ENCODE measurements around the gene RAI14.

Gene RAI14

DNA sequence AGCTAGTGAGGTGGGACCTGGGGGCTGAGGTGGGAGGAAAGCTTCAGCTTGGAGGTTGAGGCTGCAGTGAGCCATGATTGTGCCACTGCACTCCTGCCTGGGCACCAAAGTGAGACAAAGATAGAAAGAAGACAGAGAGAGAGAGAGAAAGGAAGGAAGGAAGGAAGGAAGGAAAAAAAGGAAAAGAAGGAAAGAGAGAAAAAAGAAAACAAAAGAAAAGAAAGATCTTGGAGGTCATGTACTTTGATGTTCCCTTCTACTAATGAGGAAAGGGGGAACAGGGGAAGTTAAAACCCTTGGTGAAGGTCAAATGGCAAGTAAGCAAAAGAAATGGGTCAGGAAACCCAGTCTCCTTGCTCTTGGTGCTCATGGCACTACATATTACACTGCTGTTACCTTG lies 2.4 kb upstream of the RAI14 start:
- H3K27me3 ChIP-seq (ENCODE audit: insufficient read depth, low read length) = no peaks in the 10 kb centered on the region
- no peaks in the 10 kb centered on the region for H3K36me3 ChIP-seq (ENCODE audit: insufficient read depth, low read length)
- H3K9me3 ChIP-seq (ENCODE audit: low read length) = no peaks in the 10 kb centered on the region

DNA sequence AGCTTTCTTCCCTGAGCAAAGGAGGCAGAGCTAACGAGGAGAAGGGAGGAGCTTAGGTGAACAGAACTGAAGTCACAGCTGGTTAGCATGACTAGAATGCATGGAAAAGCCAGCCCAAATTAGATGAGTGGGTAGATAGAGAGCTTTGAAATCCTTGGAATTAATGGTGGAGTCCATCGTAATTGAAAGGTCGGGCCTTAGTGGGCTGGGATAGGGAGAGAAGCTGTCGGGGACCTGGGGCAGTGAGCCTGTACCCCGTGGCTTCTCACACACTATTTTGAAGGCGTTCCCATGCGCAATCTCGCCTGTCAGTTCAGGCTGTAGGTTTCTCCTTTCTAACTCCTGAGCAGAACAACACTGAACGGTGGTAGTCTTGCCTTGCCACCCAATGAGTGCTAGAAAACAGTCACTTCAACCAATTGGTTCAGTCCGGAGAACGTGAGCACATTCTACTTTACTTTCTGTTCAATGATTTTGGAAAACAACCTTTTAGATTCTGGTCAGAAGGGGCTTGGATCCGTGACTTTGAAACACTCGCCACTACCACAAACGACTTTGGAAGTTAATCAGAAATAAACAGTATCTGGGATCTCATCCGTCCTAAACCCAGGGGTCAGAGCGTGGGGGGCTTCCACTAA lies 655 bp upstream of the RAI14 start:
- peak overlapping the region; percentile 81 for H2AFZ ChIP-seq (ENCODE audit: low read depth, low read length)
- peak overlapping the region; percentile 73 for H3K4me3 ChIP-seq (ENCODE audit: low read length)
- H3K9me3 ChIP-seq (ENCODE audit: low read length) = no peaks in the 10 kb centered on the region
- H3K27me3 ChIP-seq (ENCODE audit: insufficient read depth, low read length) = no peaks in the 10 kb centered on the region
- H3K36me3 ChIP-seq (ENCODE audit: insufficient read depth, low read length) = no peaks in the 10 kb centered on the region
- peaks cover 12% of the 10 kb centered on the region for H3K4me1 ChIP-seq (ENCODE audit: insufficient read depth, low read length)

More for the DNA sequence above, 2.4 kb upstream of the RAI14 start:
- Histone ChIP-seq H2AFZ (ENCODE audit: low read depth, low read length) (no peak overlapping the region), H3K4me3 (ENCODE audit: low read length) (no peak overlapping the region), H3K4me1 (ENCODE audit: insufficient read depth, low read length) (peaks cover 12% of the 10 kb centered on the region)

DNA sequence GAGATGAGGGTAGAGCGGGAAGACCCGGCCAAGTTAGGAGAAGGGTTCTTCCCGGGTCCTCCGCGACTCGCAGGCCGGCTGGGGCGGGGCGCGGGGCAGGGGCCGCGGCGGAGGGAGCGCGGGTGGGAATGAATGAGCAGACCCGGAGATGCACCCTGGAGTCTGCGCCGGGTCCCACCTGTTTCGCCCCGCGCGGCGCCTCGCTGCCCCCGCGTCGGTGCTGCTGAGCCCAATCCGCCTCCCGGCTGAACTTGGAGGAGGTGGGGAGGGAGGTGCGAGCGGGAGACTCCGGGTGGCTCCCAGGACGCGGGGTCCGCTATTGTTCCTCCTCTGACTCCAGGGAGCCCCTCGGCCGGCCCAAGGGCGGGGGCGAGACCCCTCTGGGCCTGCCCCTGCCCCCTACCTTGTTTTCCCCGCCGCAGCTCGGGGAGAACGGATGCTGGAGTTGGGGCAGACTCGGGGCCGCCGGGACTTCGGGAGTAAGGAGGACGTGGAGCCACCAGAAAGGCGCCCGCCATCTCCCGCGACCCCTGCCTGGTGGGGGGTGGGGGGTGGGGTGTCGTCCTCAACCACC lies 659 bp downstream of the RAI14 start:
- peaks cover 4% of the 10 kb centered on the region for H3K36me3 ChIP-seq (ENCODE audit: insufficient read depth, low read length)
- no peaks in the 10 kb centered on the region for H3K9me3 ChIP-seq (ENCODE audit: low read length)
- H3K4me3 ChIP-seq (ENCODE audit: low read length) = peak overlapping the region; percentile 73
- peaks cover 12% of the 10 kb centered on the region for H3K4me1 ChIP-seq (ENCODE audit: insufficient read depth, low read length)
- H3K27me3 ChIP-seq (ENCODE audit: insufficient read depth, low read length) = no peaks in the 10 kb centered on the region
- H2AFZ ChIP-seq (ENCODE audit: low read depth, low read length) = peak overlapping the region; percentile 81

DNA sequence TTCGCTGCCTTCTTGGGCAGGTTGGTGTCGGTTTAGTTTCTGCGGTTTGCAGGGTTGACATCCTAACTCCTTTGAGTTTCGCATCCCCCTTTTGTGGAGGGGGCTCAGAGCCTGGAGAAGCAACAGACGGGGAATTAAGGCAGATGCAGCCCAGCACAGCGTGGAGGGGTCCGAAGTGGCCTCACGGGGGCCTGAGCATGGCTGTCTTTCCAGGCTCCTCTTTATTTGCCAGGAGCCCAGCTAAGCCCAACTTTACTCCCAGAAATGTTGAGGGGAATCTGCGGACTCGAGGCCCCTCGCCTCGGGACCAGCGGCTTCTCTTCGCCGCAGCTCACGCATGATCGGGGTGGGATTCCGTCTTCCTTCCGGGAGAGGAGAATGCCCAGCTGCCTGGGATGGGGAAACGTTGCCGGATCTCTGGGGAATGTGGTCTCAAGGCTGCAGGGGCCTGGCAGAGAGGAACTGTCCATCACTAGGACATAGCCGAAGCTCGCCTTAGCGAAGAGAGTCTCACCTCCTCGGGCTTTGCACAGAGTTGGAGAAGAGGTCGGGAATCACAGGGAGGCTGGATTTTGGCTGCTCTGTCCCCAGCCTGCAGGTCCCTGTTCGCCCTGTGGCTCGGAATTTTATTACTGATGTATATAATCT lies 1.3 kb downstream of the RAI14 start:
- Histone ChIP-seq H3K36me3 (ENCODE audit: insufficient read depth, low read length) (peaks cover 4% of the 10 kb centered on the region), H3K4me3 (ENCODE audit: low read length) (peak overlapping the region; percentile 73), H3K9me3 (ENCODE audit: low read length) (no peaks in the 10 kb centered on the region), H3K27me3 (ENCODE audit: insufficient read depth, low read length) (no peaks in the 10 kb centered on the region), H2AFZ (ENCODE audit: low read depth, low read length) (peak overlapping the region; percentile 81), H3K4me1 (ENCODE audit: insufficient read depth, low read length) (peaks cover 12% of the 10 kb centered on the region)

DNA sequence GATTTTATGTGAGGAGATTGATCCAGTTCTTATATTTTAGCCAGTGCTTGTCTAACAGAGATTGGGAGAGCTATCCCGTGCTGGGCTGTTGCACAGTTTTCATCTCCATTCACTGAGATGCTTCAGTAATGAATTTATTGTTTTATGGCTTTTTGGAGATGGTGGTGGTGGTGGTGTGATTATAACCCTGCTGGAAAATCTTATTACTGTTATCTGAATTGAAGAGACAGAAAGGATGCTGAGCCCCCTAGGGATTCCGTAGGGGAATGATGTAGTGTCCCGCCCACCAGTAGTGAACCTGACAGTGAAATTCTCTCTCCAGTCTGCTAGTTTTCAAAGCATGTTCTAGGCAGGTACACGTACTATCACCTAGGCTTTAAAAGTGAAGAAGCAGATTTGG lies 1.9 kb downstream of the RAI14 start:
- Histone ChIP-seq H2AFZ (ENCODE audit: low read depth, low read length) (no peak overlapping the region), H3K4me1 (ENCODE audit: insufficient read depth, low read length) (peaks cover 12% of the 10 kb centered on the region), H3K36me3 (ENCODE audit: insufficient read depth, low read length) (peaks cover 8% of the 10 kb centered on the region), H3K27me3 (ENCODE audit: insufficient read depth, low read length) (no peaks in the 10 kb centered on the region), H3K9me3 (ENCODE audit: low read length) (no peaks in the 10 kb centered on the region), H3K4me3 (ENCODE audit: low read length) (peak overlapping the region; percentile 73)

DNA sequence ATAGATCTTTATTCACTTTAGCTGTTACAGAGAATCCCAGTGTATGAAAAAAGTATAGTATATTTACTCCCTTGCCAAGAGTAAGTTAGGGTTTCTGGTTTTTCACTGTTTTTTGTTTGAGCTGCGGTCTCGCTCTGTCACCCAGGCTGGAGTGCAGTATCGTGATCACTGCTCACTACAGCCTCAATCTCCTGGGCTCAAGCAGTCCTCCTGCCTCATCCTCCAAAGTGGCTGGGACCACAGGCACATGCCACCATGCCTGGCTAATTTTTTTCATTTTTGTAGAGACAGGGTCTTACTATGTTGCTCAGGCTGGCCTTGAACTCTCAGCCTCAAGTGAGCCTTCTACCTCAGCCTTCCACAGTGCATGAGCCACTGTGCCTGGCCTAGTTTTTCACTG lies 3.0 kb downstream of the RAI14 start:
- no peaks in the 10 kb centered on the region for H3K9me3 ChIP-seq (ENCODE audit: low read length)
- H3K4me3 ChIP-seq (ENCODE audit: low read length) = no peak overlapping the region
- H3K4me1 ChIP-seq (ENCODE audit: insufficient read depth, low read length) = peaks cover 12% of the 10 kb centered on the region
- no peaks in the 10 kb centered on the region for H3K27me3 ChIP-seq (ENCODE audit: insufficient read depth, low read length)
- H2AFZ ChIP-seq (ENCODE audit: low read depth, low read length) = no peak overlapping the region
- peaks cover 12% of the 10 kb centered on the region for H3K36me3 ChIP-seq (ENCODE audit: insufficient read depth, low read length)

DNA sequence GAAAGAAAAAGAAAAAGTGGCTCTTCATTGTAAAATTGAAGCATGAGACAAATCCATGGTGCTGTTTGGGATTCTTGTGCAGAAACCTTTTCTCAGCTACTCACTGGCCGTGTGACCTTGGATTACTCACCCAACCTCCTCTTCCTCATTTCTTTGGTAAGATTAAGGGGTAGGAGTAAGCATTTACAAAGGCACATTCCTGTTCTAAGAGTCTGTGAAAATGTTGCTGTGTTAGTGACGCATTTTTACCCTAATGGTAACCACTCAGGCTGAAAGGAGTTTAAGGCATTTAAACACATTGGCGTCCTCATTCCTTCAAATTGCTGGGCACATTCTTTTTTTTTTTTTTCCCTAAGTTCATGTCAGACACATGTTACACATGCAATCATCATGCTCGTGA lies 4.3 kb downstream of the RAI14 start:
- H3K4me1 ChIP-seq (ENCODE audit: insufficient read depth, low read length) = peaks cover 9% of the 10 kb centered on the region
- H3K9me3 ChIP-seq (ENCODE audit: low read length) = no peaks in the 10 kb centered on the region
- peaks cover 12% of the 10 kb centered on the region for H3K36me3 ChIP-seq (ENCODE audit: insufficient read depth, low read length)
- H3K27me3 ChIP-seq (ENCODE audit: insufficient read depth, low read length) = no peaks in the 10 kb centered on the region
- H2AFZ ChIP-seq (ENCODE audit: low read depth, low read length) = no peak overlapping the region
- no peak overlapping the region for H3K4me3 ChIP-seq (ENCODE audit: low read length)

DNA sequence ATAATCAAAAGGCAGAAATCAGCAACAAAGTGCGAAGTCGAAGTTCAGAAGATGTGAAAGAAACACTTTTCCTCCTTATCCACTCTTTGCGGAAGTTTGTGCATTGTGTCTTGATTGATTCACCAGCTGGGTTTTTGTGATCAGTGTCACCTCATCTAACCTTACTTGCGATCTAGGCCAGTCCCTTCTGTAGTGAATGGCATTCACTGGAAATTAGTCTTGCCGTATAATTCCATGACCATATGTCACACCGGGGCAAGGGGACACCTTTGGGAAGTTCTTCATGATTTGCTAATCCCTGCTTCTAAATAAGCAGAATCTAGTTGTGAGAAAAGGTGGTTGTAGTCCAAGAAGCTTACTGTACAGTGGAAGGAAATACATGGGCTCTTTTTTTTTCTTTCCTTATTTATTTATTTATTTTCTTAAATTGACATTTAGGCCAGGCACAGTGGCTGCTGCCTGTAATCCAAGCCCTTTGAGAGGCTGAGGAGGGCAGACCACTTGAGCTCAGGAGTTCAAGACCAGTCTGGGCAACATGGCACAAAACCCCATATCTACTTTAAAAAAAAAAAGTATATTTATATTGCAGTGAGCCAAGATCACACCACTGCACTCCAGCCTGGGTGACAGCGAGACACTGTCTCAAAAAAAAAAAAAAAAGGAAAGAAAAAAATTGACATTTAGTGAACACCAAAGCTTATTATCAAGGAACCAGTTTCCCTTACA lies 7.8 kb downstream of the RAI14 start:
- H3K9me3 ChIP-seq (ENCODE audit: low read length) = no peaks in the 10 kb centered on the region
- no peaks in the 10 kb centered on the region for H3K4me1 ChIP-seq (ENCODE audit: insufficient read depth, low read length)
- H2AFZ ChIP-seq (ENCODE audit: low read depth, low read length) = no peak overlapping the region
- H3K4me3 ChIP-seq (ENCODE audit: low read length) = no peak overlapping the region
- peaks cover 12% of the 10 kb centered on the region for H3K36me3 ChIP-seq (ENCODE audit: insufficient read depth, low read length)
- H3K27me3 ChIP-seq (ENCODE audit: insufficient read depth, low read length) = no peaks in the 10 kb centered on the region

DNA sequence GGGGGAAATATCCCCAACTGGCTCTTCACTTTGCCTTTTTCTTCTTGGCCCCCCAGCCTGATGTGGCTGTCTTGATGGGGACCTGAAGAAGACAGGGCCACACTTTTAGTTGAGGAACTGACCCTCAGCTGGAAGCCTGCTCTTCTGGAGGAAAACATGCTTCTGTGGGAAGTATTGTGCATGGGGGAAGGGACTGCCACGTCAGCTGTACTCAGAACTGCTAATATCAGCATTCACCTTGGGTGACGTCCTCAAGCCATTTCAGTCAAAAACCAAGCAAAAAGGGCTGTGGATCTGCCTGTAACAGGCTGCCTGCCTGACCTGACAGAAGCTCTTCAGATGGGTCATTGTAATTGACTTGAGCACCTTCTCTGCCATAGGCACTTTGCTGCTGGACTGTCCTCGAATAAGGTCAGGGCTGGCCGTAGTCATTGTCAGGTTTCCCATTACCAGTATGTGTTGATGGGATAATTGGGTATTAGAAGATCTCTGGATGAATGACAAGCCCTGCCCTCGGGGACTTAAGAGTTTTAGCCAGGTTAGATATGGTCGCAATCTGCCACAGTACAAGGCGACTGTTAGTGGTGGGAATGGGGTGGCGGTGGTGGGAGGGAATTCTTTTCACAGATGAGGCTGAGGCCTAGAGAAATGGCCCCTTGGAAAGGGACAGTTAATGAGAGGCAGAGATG lies 10.4 kb downstream of the RAI14 start:
- H3K4me1 ChIP-seq (ENCODE audit: insufficient read depth, low read length) = peaks cover 4% of the 10 kb centered on the region
- H3K4me3 ChIP-seq (ENCODE audit: low read length) = no peak overlapping the region
- peaks cover 8% of the 10 kb centered on the region for H3K36me3 ChIP-seq (ENCODE audit: insufficient read depth, low read length)
- H2AFZ ChIP-seq (ENCODE audit: low read depth, low read length) = no peak overlapping the region
- H3K27me3 ChIP-seq (ENCODE audit: insufficient read depth, low read length) = no peaks in the 10 kb centered on the region
- H3K9me3 ChIP-seq (ENCODE audit: low read length) = no peaks in the 10 kb centered on the region

DNA sequence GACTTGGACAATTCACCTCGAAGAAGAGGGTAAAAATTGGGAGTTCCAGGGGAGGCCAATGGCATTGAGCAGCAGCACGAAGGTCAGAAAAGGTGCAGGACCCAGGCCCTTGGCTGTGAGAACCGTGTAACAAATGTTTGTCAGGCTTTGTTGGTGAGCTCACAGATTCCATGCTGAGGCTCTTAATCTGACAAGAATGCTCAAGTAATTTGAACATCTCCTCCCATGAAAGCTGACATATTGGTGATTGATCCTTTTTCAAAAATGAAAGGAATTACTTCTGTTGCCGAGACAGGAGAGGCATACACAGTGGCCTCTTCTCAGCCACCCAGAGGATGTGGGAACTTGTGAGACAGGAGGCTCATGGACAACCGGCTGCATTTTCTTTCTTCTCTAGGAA lies 11.6 kb downstream of the RAI14 start:
- Histone ChIP-seq H3K4me1 (ENCODE audit: insufficient read depth, low read length) (peaks cover 4% of the 10 kb centered on the region), H2AFZ (ENCODE audit: low read depth, low read length) (no peak overlapping the region), H3K4me3 (ENCODE audit: low read length) (no peak overlapping the region), H3K9me3 (ENCODE audit: low read length) (no peaks in the 10 kb centered on the region), H3K36me3 (ENCODE audit: insufficient read depth, low read length) (peaks cover 7% of the 10 kb centered on the region), H3K27me3 (ENCODE audit: insufficient read depth, low read length) (no peaks in the 10 kb centered on the region)

DNA sequence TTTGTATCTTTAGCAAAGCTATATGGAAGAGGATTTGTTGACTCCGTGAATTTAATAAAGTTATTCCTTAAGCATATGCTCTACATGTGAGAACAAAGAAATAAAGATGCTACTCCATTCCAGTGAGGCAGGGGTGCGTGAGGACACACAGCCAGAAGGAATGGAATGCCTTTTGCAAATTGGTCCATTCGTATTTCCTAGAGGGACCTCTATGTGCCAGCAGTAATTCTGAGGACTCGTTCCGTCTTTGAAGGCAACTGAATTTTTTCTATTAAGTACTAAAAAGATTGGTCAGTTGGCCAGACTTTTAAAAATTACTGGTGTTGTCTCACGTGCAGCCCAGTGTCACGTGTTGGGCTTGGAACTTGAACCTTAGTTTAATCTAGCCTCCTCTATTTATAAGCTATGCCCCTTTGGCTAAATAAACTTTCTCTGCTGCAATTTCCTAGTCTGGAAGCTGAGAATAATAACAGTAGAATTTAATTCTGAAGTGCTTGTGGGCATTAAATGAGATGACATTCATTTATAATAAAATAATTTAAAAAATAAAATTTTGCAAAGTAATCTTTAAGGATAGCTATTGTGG lies 13.9 kb downstream of the RAI14 start:
- Histone ChIP-seq H3K4me1 (ENCODE audit: insufficient read depth, low read length) (peaks cover 9% of the 10 kb centered on the region), H3K36me3 (ENCODE audit: insufficient read depth, low read length) (peaks cover 2% of the 10 kb centered on the region), H3K9me3 (ENCODE audit: low read length) (no peaks in the 10 kb centered on the region), H3K27me3 (ENCODE audit: insufficient read depth, low read length) (no peaks in the 10 kb centered on the region), H2AFZ (ENCODE audit: low read depth, low read length) (no peak overlapping the region), H3K4me3 (ENCODE audit: low read length) (no peak overlapping the region)

DNA sequence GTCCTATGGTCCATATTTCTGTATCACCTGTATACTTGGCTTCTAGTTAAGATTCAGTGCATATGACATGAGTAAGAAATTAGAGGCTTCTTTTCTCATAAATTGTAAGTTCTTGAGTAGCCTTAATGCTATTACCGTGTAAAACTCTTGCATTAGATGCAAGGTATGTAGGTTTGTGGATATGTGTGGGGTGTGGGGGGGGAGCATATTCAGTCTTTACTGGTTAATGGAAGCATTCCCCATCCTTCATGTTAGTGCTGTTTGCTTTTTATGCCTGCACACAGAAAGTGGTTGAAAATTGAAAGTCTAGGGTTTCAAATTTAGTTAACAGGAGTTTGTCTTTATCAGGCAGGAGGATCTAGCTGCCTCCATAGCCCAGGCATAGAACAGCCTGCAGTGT lies 16.1 kb downstream of the RAI14 start:
- H3K36me3 ChIP-seq (ENCODE audit: insufficient read depth, low read length) = peaks cover 2% of the 10 kb centered on the region
- no peak overlapping the region for H2AFZ ChIP-seq (ENCODE audit: low read depth, low read length)
- H3K4me3 ChIP-seq (ENCODE audit: low read length) = no peak overlapping the region
- no peaks in the 10 kb centered on the region for H3K27me3 ChIP-seq (ENCODE audit: insufficient read depth, low read length)
- H3K4me1 ChIP-seq (ENCODE audit: insufficient read depth, low read length) = peaks cover 9% of the 10 kb centered on the region
- H3K9me3 ChIP-seq (ENCODE audit: low read length) = no peaks in the 10 kb centered on the region
